K562 (cell line): ENCODE data around the gene FBXW7. TPM values are rescaled to one million over a fixed set of nuclear protein-coding genes. Genes with fewer than 3 reads are reported as not detected.

Experiments
- ATAC-seq: fragments of 200-7000 bp; cut with Tn5 transposase; 3 replicates; pipeline ENCODE4 v1.9.1; 2020; ENCODE audit warnings: moderate library complexity
- BruUV-seq: library from RNA; stranded (reverse); fragments of 400-500 nt; replicated peaks from 2 replicates; lab custom pipeline; 2021; lab: Mats Ljungman, UMichigan
- CTCF ChIA-PET: fragments of 300-600 bp; formaldehyde crosslinking; extraction: SDS; loops from one replicate; lab custom pipeline; 2021; ENCODE audit warnings: low intra/inter-chr PET ratio; lab: Yijun Ruan, JAX
- POLR2A ChIA-PET: fragments of 300-600, 350-650 bp; sonication (Branson Sonifier 250); formaldehyde crosslinking; extraction: SDS; loops from one replicate; lab custom pipeline; 2021; ENCODE audit warnings: antibody characterized with exemption, inconsistent platforms; lab: Yijun Ruan, JAX
- DNase-seq, 4 experiments: peaks; one replicate each; pipeline versions ENCODE4 v3.0.0 to v3.0.0-alpha.2; 2011 to 2018; ENCODE audit warnings: low spot score in 3 of 4, mixed read lengths in 3 of 4; ENCODE audit errors: extremely low read depth in 1 of 4
- FAIRE-seq: peaks from 2 replicates; lab custom pipeline; 2011; peaks lifted over from hg19 to GRCh38; lab: Jason Lieb, UNC
- H2AFZ ChIP-seq: 2 replicates; pipeline ENCODE4 v1.6.0; 2011; ENCODE audit warnings: low read depth, low read length, control low read depth, inconsistent platforms
- H3K27ac ChIP-seq: fragments of 200-600 bp; 3 replicates; pipeline ENCODE4 v1.8.0; 2011; ENCODE audit warnings: low read depth, mild to moderate bottlenecking, control low read depth, inconsistent platforms, low read length, moderate library complexity, mixed read lengths; ENCODE audit errors: extremely low read depth
- H3K27me3 ChIP-seq, 2 experiments: fragments of 300-600 bp in 1 of 2; 2 replicates in 1 of 2; 3 replicates in 1 of 2; pipeline versions ENCODE4 v1.6.0 to v1.8.0; 2011; ENCODE audit warnings: inconsistent platforms in 2 of 2, low read length in 2 of 2, mild to moderate bottlenecking in 1 of 2, mixed read lengths in 1 of 2, moderate library complexity in 1 of 2; ENCODE audit not compliant: control insufficient read depth in 2 of 2, insufficient read depth in 2 of 2
- H3K36me3 ChIP-seq: fragments of 300-600 bp; 3 replicates; pipeline ENCODE4 v1.8.0; 2011; ENCODE audit warnings: mild to moderate bottlenecking, low read length, inconsistent platforms; ENCODE audit not compliant: control insufficient read depth, insufficient read depth
- H3K4me1 ChIP-seq, 2 experiments: fragments of 200-600 bp in 1 of 2; replicated peaks in 1 of 2; 2 replicates in 1 of 2; 3 replicates in 1 of 2; pipeline versions ENCODE4 v1.5.1 to v1.8.0; 2011; ENCODE audit warnings: inconsistent platforms in 2 of 2, low read length in 2 of 2, mild to moderate bottlenecking in 1 of 2, mixed read lengths in 1 of 2, moderate library complexity in 1 of 2; ENCODE audit not compliant: control insufficient read depth in 2 of 2, insufficient read depth in 2 of 2
- H3K4me2 ChIP-seq: 2 replicates; pipeline ENCODE4 v1.6.1; 2011; ENCODE audit warnings: low read length, control low read depth, inconsistent platforms, mixed read lengths; ENCODE audit not compliant: insufficient read depth
- H3K4me3 ChIP-seq: fragments of 200-600 bp; sonication (generic), shearing (Covaris generic); 2 replicates; pipeline ENCODE4 v1.5.1; 2016; ENCODE audit warnings: control low read depth, inconsistent platforms
- H3K79me2 ChIP-seq: fragments of 200-600 bp; 3 replicates; pipeline ENCODE4 v1.8.0; 2011; ENCODE audit warnings: low read length, inconsistent platforms; ENCODE audit not compliant: control insufficient read depth, insufficient read depth
- H3K9ac ChIP-seq, 2 experiments: 2 replicates each; pipeline versions ENCODE4 v1.6.0 to v1.6.1; 2011; ENCODE audit warnings: low read depth in 2 of 2, low read length in 2 of 2, control low read depth in 1 of 2, inconsistent platforms in 1 of 2, mild to moderate bottlenecking in 1 of 2, mixed read lengths in 1 of 2; ENCODE audit not compliant: insufficient read depth in 1 of 2
- H3K9me1 ChIP-seq: one replicate; pipeline ENCODE4 v1.6.0; 2011; ENCODE audit warnings: inconsistent platforms, mild to moderate bottlenecking, low read length, moderate library complexity; ENCODE audit not compliant: control insufficient read depth, insufficient read depth
- H3K9me3 ChIP-seq: replicated peaks from 2 replicates; pipeline ENCODE4 v1.5.1; 2011; ENCODE audit warnings: low read depth, low read length, inconsistent platforms; ENCODE audit not compliant: control insufficient read depth, insufficient read depth
- H4K20me1 ChIP-seq: replicated peaks from 2 replicates; pipeline ENCODE4 v1.6.1; 2011; ENCODE audit warnings: low read length, inconsistent platforms, mixed read lengths; ENCODE audit not compliant: control insufficient read depth, insufficient read depth
- CBX5 ChIP-seq: IDR thresholded peaks from 2 replicates; pipeline ENCODE4 v1.6.1; 2014; ENCODE audit warnings: low read depth, borderline replicate concordance
- CBX8 ChIP-seq: fragments of 200-600 bp; sonication (generic); IDR thresholded peaks from 2 replicates; pipeline ENCODE4 v1.6.1; 2012; ENCODE audit warnings: borderline replicate concordance, mixed run types, low read depth, mild to moderate bottlenecking, moderate library complexity, mixed read lengths, low read length, control low read depth, inconsistent platforms; ENCODE audit not compliant: poor library complexity, severe bottlenecking; ENCODE audit errors: extremely low read depth
- E2F3 ChIP-seq: fragments of 250-450 bp; sonication (Bioruptor Pico); IDR thresholded peaks from 2 replicates; pipeline ENCODE4 v1.4.0; 2020; ENCODE audit warnings: mild to moderate bottlenecking
- ETS1 ChIP-seq: conservative IDR thresholded peaks from 2 replicates; pipeline ENCODE4 v1.6.1; 2011; ENCODE audit warnings: low read depth, mild to moderate bottlenecking, low read length; ENCODE audit not compliant: control insufficient read depth
- GABPA ChIP-seq: fragments of 200-800 bp; sonication (Bioruptor generic); conservative IDR thresholded peaks from 2 replicates; pipeline ENCODE4 v1.6.1; 2016; ENCODE audit warnings: low read depth, missing genetic modification characterization, missing compliant biosample characterization
- NCOA2 ChIP-seq, 2 experiments: fragments of 450-650 bp; IDR thresholded peaks; 2 replicates each; pipeline ENCODE4 v1.6.1; 2018; ENCODE audit warnings: mild to moderate bottlenecking in 2 of 2, moderate library complexity in 1 of 2; ENCODE audit not compliant: partially characterized antibody in 2 of 2
- SIRT6 ChIP-seq: IDR thresholded peaks from one replicate; pipeline ENCODE4 v1.6.1; 2012; ENCODE audit warnings: low read depth, mild to moderate bottlenecking, control low read depth, inconsistent platforms, low read length, moderate library complexity
- SMARCC2 ChIP-seq: fragments of 450-650 bp; IDR thresholded peaks from 2 replicates; pipeline ENCODE4 v1.6.1; 2017; ENCODE audit warnings: antibody characterized with exemption, moderate library complexity, mild to moderate bottlenecking, low read depth
- ZNF431 ChIP-seq: sonication (generic); formaldehyde crosslinking; IDR thresholded peaks from 2 replicates; pipeline ENCODE4 v1.8.0; 2022; ENCODE audit warnings: mild to moderate bottlenecking, missing genetic modification reagents
- ZNF444 ChIP-seq: fragments of 250-450 bp; sonication (Bioruptor Pico); IDR thresholded peaks from 2 replicates; pipeline ENCODE4 v1.4.0; 2020; ENCODE audit warnings: mild to moderate bottlenecking, moderate library complexity
- ZSCAN29 ChIP-seq: fragments of 450-650 bp; IDR thresholded peaks from 2 replicates; pipeline ENCODE4 v1.6.1; 2017
- WGBS: fragments of 100-300 bp; shearing (Covaris generic); methylation state at CpG from one replicate; pipeline ENCODE4 v1.1.6; 2016; ENCODE audit warnings: low coverage, mixed read lengths; ENCODE audit not compliant: insufficient coverage; ENCODE audit errors: missing lambda C conversion rate; 5-methylcytosine and 5-hydroxymethylcytosine counted together
- in situ Hi-C: fragments of 300-500 bp; cut with MboI; formaldehyde crosslinking; loops from 4 replicates; pipeline ENCODE4 v1.15.0; 2018; ENCODE audit warnings: inconsistent platforms, mixed read lengths
- intact Hi-C: fragments of 100-400 bp; cut with micrococcal nuclease; formaldehyde crosslinking; loops from 2 replicates; pipeline ENCODE4 v1.14.2; 2022
- polyA plus RNA-seq, 8 experiments: library from polyadenylated mRNA; depleted of rRNA in 4 of 8; stranded (reverse) in 5 of 8; unstranded in 3 of 8; fragments of >200 nt; fragmentation: Nextera tagmentation in 2 of 8; fragmentation: Illumina TruSeq in 1 of 8; extraction: Ambion mirVana in 2 of 8; extraction: Trizol in 1 of 8; gene quantifications; 2 replicates each; pipeline versions ENCODE4 v1.2.1 to v1.2.3, GENCODE V29; 2011 to 2014; ENCODE audit warnings: inconsistent platforms in 1 of 8, missing spikeins in 1 of 8
- total RNA-seq, 7 experiments: library from RNA; depleted of rRNA in 6 of 7; stranded (reverse); fragments of >200 nt in 6 of 7; fragmentation: Illumina TruSeq in 2 of 7; extraction: Trizol in 2 of 7; gene quantifications; 2 replicates each; pipeline versions ENCODE4 v1.2.1 to v1.2.3, GENCODE V29; 2011 to 2021; ENCODE audit warnings: low replicate concordance in 1 of 7

Gene FBXW7
- total and polyA plus RNA-seq, 9 of the 15 experiments (the other 6 are each of a cell fraction or from before 2014, with no cell fraction given): 6.8 to 44.2 (median 16.4) TPM

GRCh38 chr4:152455311-152455710, 80.6 kb downstream of the FBXW7 start:
- Histone ChIP-seq H3K36me3 (no peaks in the 10 kb centered on the region), H3K9me3 (no peaks in the 10 kb centered on the region), H3K4me2 (no peak overlapping the region), H4K20me1 (0 out of 2 replicates have a peak, but pooled peaks cover 5% of the 10 kb centered on the region), H3K9ac (no peak overlapping the region), H3K4me1 (no peaks in the 10 kb centered on the region; a peak in 1 of 5 replicates), H3K27me3 (no peaks in the 10 kb centered on the region), H3K4me3 (no peak overlapping the region), H2AFZ (no peak overlapping the region), H3K27ac (no peak overlapping the region), H3K79me2 (peaks cover 25% of the 10 kb centered on the region; the same call in 2 of the 3 replicates), H3K9me1 (no peaks in the 10 kb centered on the region)
- intact Hi-C loops (loop anchor here (5.0 kb wide), 1 partner anchor 282 kb away; no protein-coding TSS in a partner anchor), in situ Hi-C loops (no loop called here)
- CTCF ChIA-PET: interaction anchor here (0.7 to 1.7 kb wide), 2 partner anchors 183 to 280 kb away, joined by 5 to 9 read pairs; no protein-coding TSS in a partner anchor
- FAIRE-seq (peak; percentile 23), DNase-seq (no peak), ATAC-seq (no peak)
- no TSS peak for BruUV-seq
- no peak for TF ChIP-seq E2F3 (CRISPR knock-in tag)
- no peak for TF ChIP-seq CBX8
- no peak for TF ChIP-seq ETS1
- no peak for TF ChIP-seq ZNF444 (CRISPR knock-in tag)
- no peak for TF ChIP-seq ZSCAN29
- TF ChIP-seq NCOA2 (IDR thresholded peaks at IDR 0.05; ENCODE audit: partially characterized antibody in 2 of 2): no peak
- TF ChIP-seq GABPA (tag): no peak
- no peak for TF ChIP-seq ZNF431
- no peak for TF ChIP-seq CBX5
- no peak for TF ChIP-seq SIRT6
- TF ChIP-seq SMARCC2: no peak
- WGBS: 48% methylated on average over 2 of the region's 2 CpGs
- POLR2A ChIA-PET: interaction anchor here (1.1 kb wide), 1 partner anchor 43 kb away, joined by 3 read pairs; no protein-coding TSS in a partner anchor
